Glutamatergic neuron (in vitro differentiated cells): ENCODE data around the gene CCM2. TPM values are rescaled to one million over a fixed set of nuclear protein-coding genes. Genes with fewer than 3 reads are reported as not detected.
"Not testable (repeated sequence)": the region's sequence is repeated elsewhere in the genome, so short reads cannot be mapped to it uniquely, and the experiment has no call there.

Experiments
- DNase-seq: peaks from one replicate; pipeline ENCODE4 v3.0.0; 2022
- H3K27ac Mint-ChIP-seq: one replicate; pipeline ENCODE4 v1.8.0; 2020; ENCODE audit warnings: mild to moderate bottlenecking, mixed read lengths, inconsistent platforms; ENCODE audit not compliant: unreplicated experiment
- H3K27me3 Mint-ChIP-seq: one replicate; pipeline ENCODE4 v1.8.0; 2020; ENCODE audit warnings: mild to moderate bottlenecking, moderate library complexity, mixed read lengths, inconsistent platforms; ENCODE audit not compliant: unreplicated experiment
- H3K36me3 Mint-ChIP-seq: one replicate; pipeline ENCODE4 v1.8.0; 2020; ENCODE audit warnings: mild to moderate bottlenecking, mixed read lengths, inconsistent platforms; ENCODE audit not compliant: unreplicated experiment
- H3K4me1 Mint-ChIP-seq: one replicate; pipeline ENCODE4 v1.8.0; 2020; ENCODE audit warnings: mild to moderate bottlenecking, low read depth, mixed read lengths, inconsistent platforms; ENCODE audit not compliant: unreplicated experiment
- H3K4me3 Mint-ChIP-seq: one replicate; pipeline ENCODE4 v1.8.0; 2020; ENCODE audit warnings: mild to moderate bottlenecking, mixed read lengths, inconsistent platforms; ENCODE audit not compliant: unreplicated experiment
- H3K9me3 Mint-ChIP-seq: one replicate; pipeline ENCODE4 v1.8.0; 2020; ENCODE audit warnings: mild to moderate bottlenecking, moderate library complexity, mixed read lengths, inconsistent platforms; ENCODE audit not compliant: unreplicated experiment
- total RNA-seq: library from RNA; stranded (reverse); fragmentation: NEBNext Ultra II Directional; extraction: Animal tissue kit (Norgen Biotek cat#: 25700); gene quantifications from one replicate; pipeline ENCODE4 v1.2.1, GENCODE V29; 2021; ENCODE audit not compliant: unreplicated experiment
- TF ChIP-seq, protein P1 (sequence below): fragments of 200-600 bp; sonication (generic); IDR thresholded peaks from one replicate; pipeline ENCODE4 v1.5.0; 2021; ENCODE audit not compliant: partially characterized antibody, unreplicated experiment

Gene CCM2
- total RNA-seq, 1 donor from 2014 or later, result 92.6 TPM

DNA sequence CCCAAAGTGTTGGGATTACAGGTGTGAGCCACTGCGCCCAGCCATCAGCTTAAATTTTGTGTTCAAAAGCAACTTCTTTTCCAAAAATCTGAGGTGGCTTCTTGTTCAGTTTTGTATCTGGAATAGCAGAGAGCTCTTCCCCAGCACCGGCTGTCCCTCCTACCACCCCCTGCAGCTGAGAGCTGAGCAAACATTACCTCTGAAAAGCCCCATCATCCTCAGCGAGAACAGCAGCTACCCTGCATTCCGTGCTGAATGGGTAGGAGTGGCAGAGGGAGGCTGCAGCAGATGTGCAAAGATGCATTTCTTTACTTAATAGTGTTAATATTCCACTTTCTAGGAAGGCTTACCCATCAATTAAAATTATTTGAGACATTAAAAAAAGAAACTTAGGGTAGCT is 31.8 kb downstream of the CCM2 start:
- DNase-seq, result no peak
- Mint-ChIP-seq H3K9me3 (peaks cover 5% of the 10 kb centered on the region), H3K36me3 (no peaks in the 10 kb centered on the region), H3K4me3 (no peak overlapping the region), H3K4me1 (peaks cover 32% of the 10 kb centered on the region), H3K27ac (no peak overlapping the region), H3K27me3 (peaks cover 3% of the 10 kb centered on the region)
- TF ChIP-seq, protein P1, sequence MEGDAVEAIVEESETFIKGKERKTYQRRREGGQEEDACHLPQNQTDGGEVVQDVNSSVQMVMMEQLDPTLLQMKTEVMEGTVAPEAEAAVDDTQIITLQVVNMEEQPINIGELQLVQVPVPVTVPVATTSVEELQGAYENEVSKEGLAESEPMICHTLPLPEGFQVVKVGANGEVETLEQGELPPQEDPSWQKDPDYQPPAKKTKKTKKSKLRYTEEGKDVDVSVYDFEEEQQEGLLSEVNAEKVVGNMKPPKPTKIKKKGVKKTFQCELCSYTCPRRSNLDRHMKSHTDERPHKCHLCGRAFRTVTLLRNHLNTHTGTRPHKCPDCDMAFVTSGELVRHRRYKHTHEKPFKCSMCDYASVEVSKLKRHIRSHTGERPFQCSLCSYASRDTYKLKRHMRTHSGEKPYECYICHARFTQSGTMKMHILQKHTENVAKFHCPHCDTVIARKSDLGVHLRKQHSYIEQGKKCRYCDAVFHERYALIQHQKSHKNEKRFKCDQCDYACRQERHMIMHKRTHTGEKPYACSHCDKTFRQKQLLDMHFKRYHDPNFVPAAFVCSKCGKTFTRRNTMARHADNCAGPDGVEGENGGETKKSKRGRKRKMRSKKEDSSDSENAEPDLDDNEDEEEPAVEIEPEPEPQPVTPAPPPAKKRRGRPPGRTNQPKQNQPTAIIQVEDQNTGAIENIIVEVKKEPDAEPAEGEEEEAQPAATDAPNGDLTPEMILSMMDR, result no peak

DNA sequence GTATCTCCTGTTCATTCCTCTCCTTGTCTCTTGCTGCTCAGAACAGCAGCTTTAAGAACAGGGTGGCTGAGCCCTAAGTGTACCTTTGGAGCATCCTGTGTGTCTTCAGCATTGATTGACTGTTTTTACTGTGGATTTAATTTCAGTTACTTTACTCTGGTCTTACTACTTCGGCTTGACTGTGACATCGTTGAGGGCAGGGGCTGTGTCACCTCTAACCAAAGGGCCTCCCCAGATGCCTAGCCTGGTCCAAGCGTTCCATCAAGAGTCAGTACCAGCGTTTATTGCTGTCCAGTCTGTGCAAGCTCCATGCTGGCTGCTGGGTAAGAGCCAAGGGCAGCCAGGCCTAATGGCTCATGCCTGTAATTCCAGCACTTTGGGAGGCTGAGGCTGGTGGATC is 32.4 kb downstream of the CCM2 start:
- no peak overlapping the region for H3K4me3 Mint-ChIP-seq
- H3K9me3 Mint-ChIP-seq, result peaks cover 5% of the 10 kb centered on the region
- H3K27ac Mint-ChIP-seq, result peak overlapping the region; percentile 28
- peaks cover 33% of the 10 kb centered on the region for H3K4me1 Mint-ChIP-seq
- peaks cover 3% of the 10 kb centered on the region for H3K27me3 Mint-ChIP-seq
- DNase-seq, result no peak
- no peaks in the 10 kb centered on the region for H3K36me3 Mint-ChIP-seq
- TF ChIP-seq, protein P1, result no peak

DNA sequence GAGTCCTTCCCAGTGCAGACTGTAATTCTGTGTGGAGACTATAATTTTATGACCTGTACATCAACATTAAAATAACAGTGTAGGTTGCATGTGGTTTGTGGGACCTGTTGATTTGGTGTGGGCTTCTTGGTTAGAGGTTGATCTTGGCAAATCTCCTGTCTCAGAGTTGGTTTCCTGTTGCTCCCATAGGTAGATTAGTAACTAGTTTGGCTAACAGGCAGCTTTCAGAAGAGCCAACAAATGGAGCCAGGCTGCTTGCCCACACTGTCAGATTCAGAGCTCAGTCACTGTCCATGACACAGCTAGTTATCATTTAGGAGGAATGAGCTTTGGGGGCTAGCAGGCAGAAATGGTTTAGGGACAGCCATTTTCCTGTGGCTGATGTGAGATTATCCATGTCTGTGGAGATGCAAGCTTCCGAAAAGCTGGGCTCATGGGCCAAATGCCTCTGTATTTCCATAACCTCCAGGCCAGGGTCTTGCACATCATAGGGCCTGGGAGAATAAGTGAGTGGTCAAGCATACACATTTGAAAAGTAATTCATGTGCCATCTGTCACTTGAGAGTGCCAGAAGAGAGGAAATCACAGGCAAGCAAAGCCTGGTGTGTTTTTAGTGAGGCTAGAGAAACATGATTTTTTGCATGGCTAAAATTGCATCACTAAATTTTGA is 33.4 kb downstream of the CCM2 start:
- peaks cover 5% of the 10 kb centered on the region for H3K9me3 Mint-ChIP-seq
- H3K4me3 Mint-ChIP-seq, result no peak overlapping the region
- peaks cover 34% of the 10 kb centered on the region for H3K4me1 Mint-ChIP-seq
- peaks cover 3% of the 10 kb centered on the region for H3K27me3 Mint-ChIP-seq
- DNase-seq, result no peak
- TF ChIP-seq, protein P1, result no peak
- H3K27ac Mint-ChIP-seq, result peak overlapping the region; percentile 86
- H3K36me3 Mint-ChIP-seq, result no peaks in the 10 kb centered on the region

DNA sequence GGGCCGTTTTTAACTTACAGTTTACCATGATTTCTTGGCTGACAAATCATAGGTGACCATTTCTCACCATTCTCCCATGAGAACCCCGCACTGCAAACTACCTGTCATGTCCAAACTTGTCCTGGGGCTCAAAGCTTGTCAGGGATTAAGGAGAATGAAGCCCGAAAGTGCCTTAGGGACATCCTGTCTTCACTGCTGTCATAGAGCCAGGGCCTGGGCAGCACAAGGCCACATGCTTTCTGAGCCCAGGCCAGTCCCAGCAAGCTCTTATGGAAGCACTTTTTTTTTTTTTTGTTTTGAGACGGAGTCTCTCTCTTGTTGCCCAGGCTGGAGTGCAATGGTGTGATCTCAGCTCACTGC is 33.9 kb downstream of the CCM2 start:
- H3K4me3 Mint-ChIP-seq, result no peak overlapping the region
- H3K27ac Mint-ChIP-seq, result peak overlapping the region; percentile 86
- peaks cover 4% of the 10 kb centered on the region for H3K36me3 Mint-ChIP-seq
- DNase-seq, result no peak
- peaks cover 6% of the 10 kb centered on the region for H3K27me3 Mint-ChIP-seq
- H3K4me1 Mint-ChIP-seq, result peaks cover 31% of the 10 kb centered on the region
- peaks cover 4% of the 10 kb centered on the region for H3K9me3 Mint-ChIP-seq
- TF ChIP-seq, protein P1, result no peak

DNA sequence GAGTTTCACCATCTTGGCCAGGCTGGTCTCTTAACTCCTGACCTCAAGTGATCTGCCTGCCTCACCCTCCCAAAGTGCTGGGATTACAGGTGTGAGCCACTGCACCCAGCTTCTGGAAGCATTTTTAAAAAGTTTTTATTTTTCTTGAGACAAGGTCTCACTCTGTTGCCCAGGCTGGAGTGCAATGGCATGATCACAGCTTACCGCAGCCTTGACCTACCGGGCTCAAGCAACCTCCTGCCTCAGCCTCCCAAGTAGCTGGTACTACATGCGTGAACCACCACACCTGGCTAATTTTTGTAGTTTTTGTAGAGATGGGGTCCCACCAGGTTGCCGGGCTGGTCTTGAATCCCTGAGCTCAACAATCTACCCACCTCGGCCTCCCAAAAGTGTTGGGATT is 34.7 kb downstream of the CCM2 start:
- not testable (repeated sequence) for H3K36me3 Mint-ChIP-seq, DNase-seq, H3K9me3 Mint-ChIP-seq, H3K4me3 Mint-ChIP-seq, H3K27me3 Mint-ChIP-seq, H3K27ac Mint-ChIP-seq
- H3K4me1 Mint-ChIP-seq, result peaks cover 31% of the 10 kb centered on the region
